Spleen (tissue), 7 donors: ENCODE measurements around the gene FADS2.

Experiments used
- CTCF ChIP-seq, 11 experiments: fragments of 200-600 bp in 7 of 11; fragments of 450-650 bp in 4 of 11; sonication (generic) in 4 of 11; IDR thresholded peaks in 8 of 11; conservative IDR thresholded peaks in 3 of 11; 1 replicate in 7 of 11; 2 replicates in 4 of 11; pipeline versions ENCODE4 v1.4.0 to v1.8.0; 2016 to 2021; ENCODE audit warnings: antibody characterized with exemption in 11 of 11, inconsistent platforms in 4 of 11, mild to moderate bottlenecking in 1 of 11
- POLR2A ChIP-seq, 3 donors: fragments of 450-650 bp; IDR thresholded peaks; one replicate each; pipeline ENCODE4 v1.5.1; 2017; ENCODE audit warnings: antibody characterized with exemption in 3 of 3, mild to moderate bottlenecking in 1 of 3
- POLR2AphosphoS5 ChIP-seq, 3 donors: sonication (generic); formaldehyde crosslinking; IDR thresholded peaks; one replicate each; pipeline ENCODE4 v1.5.1; 2017; ENCODE audit warnings: antibody characterized with exemption in 3 of 3
- donor health status: DM: no; HTN: no; CAD: no; lungs with moderate emphysema.
- donor health status: DM: no; HTN: no; CAD: no.
- donor health status: DM: no; HTN: no; CAD: no.

GRCh38 chr11:61899146-61899841 lies 71.2 kb downstream of the FADS2 start:
- TF ChIP-seq CTCF (IDR thresholded peaks at IDR 0.05 in 8 of 11, conservative IDR thresholded peaks at IDR 0.05 in 3 of 11), result peak; percentile 99 to 100 (median 100)
- TF ChIP-seq POLR2A (IDR thresholded peaks at IDR 0.05), result no peak
- peak; percentile 79 to 87 (median 79) for TF ChIP-seq POLR2AphosphoS5 (IDR thresholded peaks at IDR 0.05)
